Measurements from ENCODE around the gene ACAD9.

GRCh38 chr3:128906031-128906803 lies 26.8 kb downstream of the ACAD9 start:
- TF ChIP-seq CTCF (IDR thresholded peaks at IDR 0.05; ENCODE audit: low read length) (no peak), EZH2 (IDR thresholded peaks at IDR 0.05; ENCODE audit: borderline replicate concordance, low read length) (no peak)
